Neural cell (in vitro differentiated cells): ENCODE results near the gene KCNIP4. TPM values are rescaled to one million over a fixed set of nuclear protein-coding genes. Genes with fewer than 3 reads are reported as not detected.

Experiments
- H2AFZ ChIP-seq: fragments of 200-600, 300-800 bp; sonication (generic), shearing (Covaris generic); 2 replicates; pipeline ENCODE4 v1.6.0; 2014; ENCODE audit warnings: low read depth, mild to moderate bottlenecking, antibody characterized with exemption, low read length, moderate library complexity
- H3F3A ChIP-seq: fragments of 200-600 bp; shearing (Covaris generic); 2 replicates; pipeline ENCODE4 v1.6.1; 2016; ENCODE audit warnings: mild to moderate bottlenecking, moderate library complexity, mixed read lengths, antibody characterized with exemption, low read length; ENCODE audit not compliant: insufficient read depth, poor library complexity, severe bottlenecking
- H3K27ac ChIP-seq: fragments of 200-600, 300-800 bp; sonication (generic), shearing (Covaris generic); 2 replicates; pipeline ENCODE4 v1.5.1; 2014; ENCODE audit warnings: mild to moderate bottlenecking, low read length, moderate library complexity
- H3K27me3 ChIP-seq: fragments of 300-800, 200-600 bp; sonication (generic), shearing (Covaris generic); 2 replicates; pipeline ENCODE4 v1.6.0; 2014; ENCODE audit warnings: mild to moderate bottlenecking, low read depth, low read length, moderate library complexity; ENCODE audit not compliant: insufficient read depth
- H3K36me3 ChIP-seq: fragments of 300-800, 200-600 bp; sonication (generic), shearing (Covaris generic); 2 replicates; pipeline ENCODE4 v1.5.1; 2014; ENCODE audit warnings: mild to moderate bottlenecking, antibody characterized with exemption, low read length, moderate library complexity; ENCODE audit not compliant: insufficient read depth
- H3K4me2 ChIP-seq: fragments of 300-800, 200-600 bp; sonication (generic), shearing (Covaris generic); 2 replicates; pipeline ENCODE4 v1.6.0; 2014; ENCODE audit warnings: mild to moderate bottlenecking, low read length
- H3K4me3 ChIP-seq: fragments of 300-800, 200-600 bp; sonication (generic), shearing (Covaris generic); 2 replicates; pipeline ENCODE4 v1.5.1; 2014; ENCODE audit warnings: mild to moderate bottlenecking, low read length, moderate library complexity
- H3K79me2 ChIP-seq: fragments of 200-600 bp; shearing (Covaris generic); replicated peaks from 2 replicates; pipeline ENCODE4 v1.6.0; 2014; ENCODE audit warnings: mild to moderate bottlenecking, low read length, moderate library complexity; ENCODE audit not compliant: insufficient read depth
- H3K9ac ChIP-seq: fragments of 300-800, 200-600 bp; sonication (generic), shearing (Covaris generic); 2 replicates; pipeline ENCODE4 v1.6.1; 2016; ENCODE audit warnings: mild to moderate bottlenecking, low read length, mixed read lengths
- H3K9me2 ChIP-seq: fragments of 200-600 bp; shearing (Covaris generic); 2 replicates; pipeline ENCODE4 v1.6.1; 2016; ENCODE audit warnings: mild to moderate bottlenecking, low read length, mixed read lengths; ENCODE audit not compliant: insufficient read depth
- H3K9me3 ChIP-seq: fragments of 200-600, 300-800 bp; sonication (generic), shearing (Covaris generic); 2 replicates; pipeline ENCODE4 v1.6.1; 2016; ENCODE audit warnings: mild to moderate bottlenecking, mixed run types, low read length, moderate library complexity, mixed read lengths
- H4K20me1 ChIP-seq: fragments of 200-600 bp; shearing (Covaris generic); 2 replicates; pipeline ENCODE4 v1.6.1; 2016; ENCODE audit warnings: mild to moderate bottlenecking, mixed run types; ENCODE audit not compliant: insufficient read depth
- CTCF ChIP-seq: fragments of 450-650 bp; IDR thresholded peaks from 2 replicates; pipeline ENCODE4 v1.5.1; 2014; ENCODE audit warnings: antibody characterized with exemption, mild to moderate bottlenecking, moderate library complexity; ENCODE audit not compliant: poor library complexity, severe bottlenecking
- EP300 ChIP-seq: fragments of 450-650 bp; conservative IDR thresholded peaks from 2 replicates; pipeline ENCODE4 v1.6.1; 2014; ENCODE audit warnings: antibody characterized with exemption, mild to moderate bottlenecking, moderate library complexity; ENCODE audit not compliant: poor library complexity, severe bottlenecking
- EZH2 ChIP-seq: fragments of 200-600, 300-800 bp; shearing (Covaris generic), sonication (generic); IDR thresholded peaks from 2 replicates; pipeline ENCODE4 v1.6.1; 2014; ENCODE audit warnings: antibody characterized with exemption, low read length, borderline replicate concordance, mild to moderate bottlenecking; ENCODE audit not compliant: insufficient read depth, poor library complexity, severe bottlenecking
- MXI1 ChIP-seq: fragments of 450-650 bp; conservative IDR thresholded peaks from 2 replicates; pipeline ENCODE4 v1.6.1; 2014; ENCODE audit warnings: antibody characterized with exemption, mild to moderate bottlenecking; ENCODE audit not compliant: poor library complexity, severe bottlenecking
- POLR2AphosphoS5 ChIP-seq: IDR thresholded peaks from 2 replicates; pipeline ENCODE4 v1.6.1; 2012
- RAD21 ChIP-seq: fragments of 450-650 bp; conservative IDR thresholded peaks from 2 replicates; pipeline ENCODE4 v1.6.1; 2014; ENCODE audit warnings: antibody characterized with exemption, mild to moderate bottlenecking, moderate library complexity
- REST ChIP-seq: IDR thresholded peaks from 2 replicates; pipeline ENCODE4 v1.6.1; 2012; ENCODE audit warnings: borderline replicate concordance
- SMC3 ChIP-seq: fragments of 450-650 bp; conservative IDR thresholded peaks from 2 replicates; pipeline ENCODE4 v1.6.1; 2014; ENCODE audit warnings: antibody characterized with exemption, mild to moderate bottlenecking, moderate library complexity; ENCODE audit not compliant: poor library complexity
- TAF1 ChIP-seq: IDR thresholded peaks from 2 replicates; pipeline ENCODE4 v1.6.1; 2012; ENCODE audit warnings: low read depth
- polyA plus RNA-seq: library from polyadenylated mRNA; depleted of rRNA; stranded (reverse); fragments of >200 nt; gene quantifications from 2 replicates; pipeline ENCODE4 v1.2.3, GENCODE V29; 2014

Gene KCNIP4
- polyA plus RNA-seq, 1 donor from 2014 or later = 22.8 TPM

GRCh38 chr4:21552455-21552854 lies 396.1 kb downstream of the KCNIP4 start:
- Histone ChIP-seq H3K9me3 (no peaks in the 10 kb centered on the region), H3K4me3 (no peak overlapping the region), H2AFZ (no peak overlapping the region), H3K4me2 (no peak overlapping the region), H3K36me3 (no peaks in the 10 kb centered on the region), H3F3A (no peaks in the 10 kb centered on the region), H4K20me1 (no peaks in the 10 kb centered on the region), H3K9ac (no peak overlapping the region), H3K27ac (no peak overlapping the region), H3K9me2 (no peaks in the 10 kb centered on the region), H3K79me2 (no peaks in the 10 kb centered on the region), H3K27me3 (no peaks in the 10 kb centered on the region)
- TF ChIP-seq EP300 = no peak
- TF ChIP-seq POLR2AphosphoS5 = no peak
- TF ChIP-seq SMC3 = no peak
- TF ChIP-seq EZH2 = no peak
- TF ChIP-seq CTCF = no peak
- no peak for TF ChIP-seq REST
- no peak for TF ChIP-seq MXI1
- TF ChIP-seq RAD21 = no peak
- TF ChIP-seq TAF1 = no peak

- H3K9me3 ChIP-seq = no peaks in the 10 kb centered on the region
- no peaks in the 10 kb centered on the region for H3K36me3 ChIP-seq
- no peak overlapping the region for H3K27ac ChIP-seq
- no peaks in the 10 kb centered on the region for H4K20me1 ChIP-seq
- H3K79me2 ChIP-seq = no peaks in the 10 kb centered on the region
- no peaks in the 10 kb centered on the region for H3K27me3 ChIP-seq
- H3K4me3 ChIP-seq = no peak overlapping the region
- TF ChIP-seq RAD21 (no peak), REST (no peak), EP300 (no peak), SMC3 (no peak), CTCF (no peak), TAF1 (no peak), POLR2AphosphoS5 (no peak), MXI1 (no peak), EZH2 (no peak)
- no peaks in the 10 kb centered on the region for H3K9me2 ChIP-seq
- H2AFZ ChIP-seq = no peak overlapping the region
- H3K9ac ChIP-seq = no peak overlapping the region
- H3K4me2 ChIP-seq = no peak overlapping the region
- H3F3A ChIP-seq = no peaks in the 10 kb centered on the region
Measured at GRCh38 chr4:21544955-21545354, 403.6 kb downstream of the KCNIP4 start.
